DND-41 (cell line): ENCODE data around the gene RPS15A.

Source experiments
- CTCF ChIP-seq: IDR thresholded peaks from 2 replicates; pipeline ENCODE4 v1.5.1; 2012; ENCODE audit warnings: borderline replicate concordance, low read length, moderate library complexity, mild to moderate bottlenecking; ENCODE audit not compliant: poor library complexity, severe bottlenecking; ENCODE audit errors: extremely low read depth
- EZH2 ChIP-seq: IDR thresholded peaks from 3 replicates; pipeline ENCODE4 v1.6.1; 2012; ENCODE audit warnings: borderline replicate concordance, low read depth, mild to moderate bottlenecking, moderate library complexity, low read length, inconsistent platforms; ENCODE audit not compliant: severe bottlenecking

DNA sequence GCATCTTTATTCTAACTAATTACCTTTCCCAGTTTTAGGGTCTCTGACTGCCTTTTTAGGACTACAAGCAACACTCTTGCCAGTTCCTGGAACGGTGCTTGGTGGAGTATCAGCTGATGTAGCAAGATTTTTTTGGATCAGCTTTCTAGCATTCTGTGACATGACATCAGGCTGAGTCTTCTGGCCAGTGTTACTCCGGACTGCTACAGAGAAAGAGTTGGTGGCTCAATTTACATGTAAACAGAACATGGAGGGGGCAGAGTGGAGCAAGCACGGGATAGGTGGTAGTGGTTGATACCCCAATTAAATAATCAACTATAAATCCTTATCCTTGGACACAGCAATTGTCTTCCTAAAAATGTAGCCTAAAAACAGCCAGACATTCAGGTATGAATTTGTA is 21.8 kb upstream of the RPS15A start:
- TF ChIP-seq CTCF = no peak
- no peak for TF ChIP-seq EZH2
